GM23338 (cell line): Measurements from ENCODE around the gene KSR2. TPM values are rescaled to one million over a fixed set of nuclear protein-coding genes. Genes with fewer than 3 reads are reported as not detected.

Experiments
- ATAC-seq: fragments of 200-7000 bp; cut with Tn5 transposase; 3 replicates; pipeline ENCODE4 v1.9.1; 2020
- DNase-seq: peaks from one replicate; pipeline ENCODE4 v3.0.0-alpha.2; 2015; ENCODE audit warnings: low spot score
- H2AFZ ChIP-seq: fragments of 200-600 bp; sonication (generic); 2 replicates; pipeline ENCODE4 v1.8.0; 2016; ENCODE audit warnings: antibody characterized with exemption, mild to moderate bottlenecking, moderate library complexity
- H3F3A ChIP-seq: fragments of 200-600 bp; sonication (generic); replicated peaks from 2 replicates; pipeline ENCODE4 v1.8.0; 2017; ENCODE audit warnings: antibody characterized with exemption, mixed run types, low read depth
- H3K27ac ChIP-seq: fragments of 200-600 bp; sonication (generic); 2 replicates; pipeline ENCODE4 v1.6.1; 2016; ENCODE audit warnings: low read depth
- H3K27me3 ChIP-seq: fragments of 200-600 bp; sonication (generic); 2 replicates; pipeline ENCODE4 v1.8.0; 2016; ENCODE audit warnings: mild to moderate bottlenecking, mixed run types, moderate library complexity; ENCODE audit not compliant: insufficient read depth
- H3K36me3 ChIP-seq: fragments of 200-600 bp; sonication (generic); 2 replicates; pipeline ENCODE4 v1.8.0; 2016; ENCODE audit warnings: mild to moderate bottlenecking; ENCODE audit not compliant: insufficient read depth
- H3K4me1 ChIP-seq: fragments of 200-600 bp; sonication (generic); 2 replicates; pipeline ENCODE4 v1.8.0; 2016; ENCODE audit warnings: mild to moderate bottlenecking, moderate library complexity; ENCODE audit not compliant: insufficient read depth
- H3K4me2 ChIP-seq: fragments of 200-600 bp; sonication (generic); 2 replicates; pipeline ENCODE4 v1.7.1; 2017; ENCODE audit warnings: mixed run types
- H3K4me3 ChIP-seq: fragments of 200-600 bp; sonication (generic); 2 replicates; pipeline ENCODE4 v1.6.1; 2016; ENCODE audit warnings: mixed run types
- H3K79me2 ChIP-seq: fragments of 200-600 bp; sonication (generic); replicated peaks from 2 replicates; pipeline ENCODE4 v1.8.0; 2017; ENCODE audit warnings: mild to moderate bottlenecking; ENCODE audit not compliant: insufficient read depth
- H3K9me2 ChIP-seq: fragments of 200-600 bp; sonication (generic); 2 replicates; pipeline ENCODE4 v1.8.0; 2017; ENCODE audit not compliant: insufficient read depth
- H4K20me1 ChIP-seq: fragments of 200-600 bp; sonication (generic); replicated peaks from 2 replicates; pipeline ENCODE4 v1.8.0; 2017; ENCODE audit warnings: mild to moderate bottlenecking; ENCODE audit not compliant: insufficient read depth
- H3K27ac Mint-ChIP-seq: 2 replicates; pipeline ENCODE4 v1.8.0; 2020; ENCODE audit warnings: inconsistent platforms, mild to moderate bottlenecking, moderate library complexity, mixed read lengths
- H3K27me3 Mint-ChIP-seq: 3 replicates; pipeline ENCODE4 v1.8.0; 2022; ENCODE audit warnings: low read depth, mild to moderate bottlenecking, moderate library complexity, mixed read lengths, inconsistent platforms; ENCODE audit not compliant: insufficient read depth, poor library complexity
- H3K36me3 Mint-ChIP-seq: 3 replicates; pipeline ENCODE4 v1.8.0; 2021; ENCODE audit warnings: low read depth, mild to moderate bottlenecking, inconsistent platforms, moderate library complexity, mixed read lengths
- H3K4me1 Mint-ChIP-seq: 3 replicates; pipeline ENCODE4 v1.8.0; 2020; ENCODE audit warnings: mild to moderate bottlenecking, inconsistent platforms, mixed read lengths
- H3K4me3 Mint-ChIP-seq: 3 replicates; pipeline ENCODE4 v1.8.0; 2021; ENCODE audit warnings: moderate library complexity, mild to moderate bottlenecking, inconsistent platforms, mixed read lengths
- H3K9me3 Mint-ChIP-seq: 3 replicates; pipeline ENCODE4 v1.8.0; 2020; ENCODE audit warnings: moderate library complexity, mild to moderate bottlenecking, inconsistent platforms, mixed read lengths
- CREB1 ChIP-seq: fragments of 250-450 bp; sonication (Bioruptor Pico); IDR thresholded peaks from 2 replicates; pipeline ENCODE4 v1.5.0; 2020; ENCODE audit warnings: low read depth, mild to moderate bottlenecking, moderate library complexity
- EZH2 ChIP-seq: fragments of 200-600 bp; sonication (generic); IDR thresholded peaks from one replicate; pipeline ENCODE4 v1.8.0; 2017; ENCODE audit warnings: antibody characterized with exemption, mild to moderate bottlenecking, low read depth; ENCODE audit not compliant: unreplicated experiment
- EZH2phosphoT487 ChIP-seq: fragments of 200-600 bp; sonication (generic); IDR thresholded peaks from one replicate; pipeline ENCODE4 v1.8.1; 2018; ENCODE audit warnings: antibody characterized with exemption; ENCODE audit not compliant: unreplicated experiment
- JUNB ChIP-seq: IDR thresholded peaks from one replicate; pipeline ENCODE4 v1.6.1; 2016; ENCODE audit warnings: antibody characterized with exemption; ENCODE audit not compliant: unreplicated experiment
- NANOG ChIP-seq: IDR thresholded peaks from 2 replicates; pipeline ENCODE4 v1.6.1; 2016; ENCODE audit warnings: antibody characterized with exemption, borderline replicate concordance
- STAT1 ChIP-seq: IDR thresholded peaks from one replicate; pipeline ENCODE4 v1.6.1; 2016; ENCODE audit warnings: antibody characterized with exemption; ENCODE audit not compliant: unreplicated experiment
- ZNF114 ChIP-seq: fragments of 250-450 bp; sonication (Bioruptor Pico); IDR thresholded peaks from 2 replicates; pipeline ENCODE4 v1.5.0; 2020; ENCODE audit warnings: mild to moderate bottlenecking, moderate library complexity
- polyA plus RNA-seq: library from polyadenylated mRNA; unstranded; fragments of >200 nt; fragmentation: Nextera tagmentation; extraction: Ambion mirVana; gene quantifications from 2 replicates; pipeline ENCODE4 v1.2.1, GENCODE V29; 2016
- total RNA-seq: library from RNA; depleted of rRNA; stranded (reverse); fragments of >200 nt; shearing (Covaris generic); gene quantifications from 2 replicates; pipeline ENCODE4 v1.2.3, GENCODE V29; 2014
- TF ChIP-seq, protein P1 (sequence below): fragments of 250-450 bp; sonication (Bioruptor Pico); IDR thresholded peaks from 2 replicates; pipeline ENCODE4 v1.5.0; 2020; ENCODE audit warnings: mild to moderate bottlenecking, moderate library complexity
- TF ChIP-seq, protein P2 (sequence below): IDR thresholded peaks from one replicate; pipeline ENCODE4 v1.6.1; 2018; ENCODE audit warnings: antibody characterized with exemption; ENCODE audit not compliant: unreplicated experiment
- TF ChIP-seq, protein P3 (sequence below), 2 experiments: fragments of 200-600 bp in 1 of 2; sonication (generic) in 1 of 2; conservative IDR thresholded peaks; 2 replicates each; pipeline versions ENCODE4 v1.5.1 to v1.6.1; 2016 to 2017; ENCODE audit warnings: antibody characterized with exemption in 2 of 2, low read depth in 2 of 2, mild to moderate bottlenecking in 2 of 2, moderate library complexity in 1 of 2
- TF ChIP-seq, protein P4 (sequence below): IDR thresholded peaks from 2 replicates; pipeline ENCODE4 v1.6.1; 2016; ENCODE audit warnings: antibody characterized with exemption

KSR2 gene
- total and polyA plus RNA-seq, 2 experiments from 2014 or later: 1.1 to 2.7 TPM

DNA sequence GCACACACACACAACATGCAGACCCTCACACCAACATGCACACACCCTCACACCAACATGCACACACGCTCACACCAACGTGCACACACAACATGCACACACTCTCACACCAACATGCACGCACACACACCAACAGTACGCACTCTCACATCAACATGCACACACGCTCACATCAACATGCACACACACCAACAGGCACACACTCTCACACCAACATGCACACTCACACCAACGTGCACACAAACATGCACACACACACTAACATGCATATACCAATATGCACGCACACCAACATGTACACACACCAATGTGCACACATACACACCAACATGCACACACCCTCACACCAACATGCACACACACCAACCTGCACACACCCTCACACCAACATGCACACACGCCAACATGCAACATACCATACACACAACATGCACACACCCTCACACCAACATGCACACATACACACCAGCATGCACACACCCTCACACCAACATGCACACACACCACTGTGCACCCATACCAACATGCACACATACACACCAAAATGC, 175.8 kb downstream of the KSR2 start (continued):
- TF ChIP-seq, protein P1, sequence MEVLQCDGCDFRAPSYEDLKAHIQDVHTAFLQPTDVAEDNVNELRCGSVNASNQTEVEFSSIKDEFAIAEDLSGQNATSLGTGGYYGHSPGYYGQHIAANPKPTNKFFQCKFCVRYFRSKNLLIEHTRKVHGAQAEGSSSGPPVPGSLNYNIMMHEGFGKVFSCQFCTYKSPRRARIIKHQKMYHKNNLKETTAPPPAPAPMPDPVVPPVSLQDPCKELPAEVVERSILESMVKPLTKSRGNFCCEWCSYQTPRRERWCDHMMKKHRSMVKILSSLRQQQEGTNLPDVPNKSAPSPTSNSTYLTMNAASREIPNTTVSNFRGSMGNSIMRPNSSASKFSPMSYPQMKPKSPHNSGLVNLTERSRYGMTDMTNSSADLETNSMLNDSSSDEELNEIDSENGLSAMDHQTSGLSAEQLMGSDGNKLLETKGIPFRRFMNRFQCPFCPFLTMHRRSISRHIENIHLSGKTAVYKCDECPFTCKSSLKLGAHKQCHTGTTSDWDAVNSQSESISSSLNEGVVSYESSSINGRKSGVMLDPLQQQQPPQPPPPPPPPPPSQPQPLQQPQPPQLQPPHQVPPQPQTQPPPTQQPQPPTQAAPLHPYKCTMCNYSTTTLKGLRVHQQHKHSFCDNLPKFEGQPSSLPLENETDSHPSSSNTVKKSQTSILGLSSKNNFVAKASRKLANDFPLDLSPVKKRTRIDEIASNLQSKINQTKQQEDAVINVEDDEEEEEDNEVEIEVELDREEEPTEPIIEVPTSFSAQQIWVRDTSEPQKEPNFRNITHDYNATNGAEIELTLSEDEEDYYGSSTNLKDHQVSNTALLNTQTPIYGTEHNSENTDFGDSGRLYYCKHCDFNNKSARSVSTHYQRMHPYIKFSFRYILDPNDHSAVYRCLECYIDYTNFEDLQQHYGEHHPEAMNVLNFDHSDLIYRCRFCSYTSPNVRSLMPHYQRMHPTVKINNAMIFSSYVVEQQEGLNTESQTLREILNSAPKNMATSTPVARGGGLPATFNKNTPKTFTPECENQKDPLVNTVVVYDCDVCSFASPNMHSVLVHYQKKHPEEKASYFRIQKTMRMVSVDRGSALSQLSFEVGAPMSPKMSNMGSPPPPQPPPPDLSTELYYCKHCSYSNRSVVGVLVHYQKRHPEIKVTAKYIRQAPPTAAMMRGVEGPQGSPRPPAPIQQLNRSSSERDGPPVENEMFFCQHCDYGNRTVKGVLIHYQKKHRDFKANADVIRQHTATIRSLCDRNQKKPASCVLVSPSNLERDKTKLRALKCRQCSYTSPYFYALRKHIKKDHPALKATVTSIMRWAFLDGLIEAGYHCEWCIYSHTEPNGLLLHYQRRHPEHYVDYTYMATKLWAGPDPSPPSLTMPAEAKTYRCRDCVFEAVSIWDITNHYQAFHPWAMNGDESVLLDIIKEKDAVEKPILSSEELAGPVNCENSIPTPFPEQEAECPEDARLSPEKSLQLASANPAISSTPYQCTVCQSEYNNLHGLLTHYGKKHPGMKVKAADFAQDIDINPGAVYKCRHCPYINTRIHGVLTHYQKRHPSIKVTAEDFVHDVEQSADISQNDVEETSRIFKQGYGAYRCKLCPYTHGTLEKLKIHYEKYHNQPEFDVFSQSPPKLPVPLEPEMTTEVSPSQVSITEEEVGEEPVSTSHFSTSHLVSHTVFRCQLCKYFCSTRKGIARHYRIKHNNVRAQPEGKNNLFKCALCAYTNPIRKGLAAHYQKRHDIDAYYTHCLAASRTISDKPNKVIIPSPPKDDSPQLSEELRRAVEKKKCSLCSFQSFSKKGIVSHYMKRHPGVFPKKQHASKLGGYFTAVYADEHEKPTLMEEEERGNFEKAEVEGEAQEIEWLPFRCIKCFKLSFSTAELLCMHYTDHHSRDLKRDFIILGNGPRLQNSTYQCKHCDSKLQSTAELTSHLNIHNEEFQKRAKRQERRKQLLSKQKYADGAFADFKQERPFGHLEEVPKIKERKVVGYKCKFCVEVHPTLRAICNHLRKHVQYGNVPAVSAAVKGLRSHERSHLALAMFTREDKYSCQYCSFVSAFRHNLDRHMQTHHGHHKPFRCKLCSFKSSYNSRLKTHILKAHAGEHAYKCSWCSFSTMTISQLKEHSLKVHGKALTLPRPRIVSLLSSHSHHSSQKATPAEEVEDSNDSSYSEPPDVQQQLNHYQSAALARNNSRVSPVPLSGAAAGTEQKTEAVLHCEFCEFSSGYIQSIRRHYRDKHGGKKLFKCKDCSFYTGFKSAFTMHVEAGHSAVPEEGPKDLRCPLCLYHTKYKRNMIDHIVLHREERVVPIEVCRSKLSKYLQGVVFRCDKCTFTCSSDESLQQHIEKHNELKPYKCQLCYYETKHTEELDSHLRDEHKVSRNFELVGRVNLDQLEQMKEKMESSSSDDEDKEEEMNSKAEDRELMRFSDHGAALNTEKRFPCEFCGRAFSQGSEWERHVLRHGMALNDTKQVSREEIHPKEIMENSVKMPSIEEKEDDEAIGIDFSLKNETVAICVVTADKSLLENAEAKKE (CRISPR knock-in tag): no peak
- TF ChIP-seq CREB1 (CRISPR knock-in tag) (no peak), STAT1 (no peak), EZH2 (no peak)

DNA sequence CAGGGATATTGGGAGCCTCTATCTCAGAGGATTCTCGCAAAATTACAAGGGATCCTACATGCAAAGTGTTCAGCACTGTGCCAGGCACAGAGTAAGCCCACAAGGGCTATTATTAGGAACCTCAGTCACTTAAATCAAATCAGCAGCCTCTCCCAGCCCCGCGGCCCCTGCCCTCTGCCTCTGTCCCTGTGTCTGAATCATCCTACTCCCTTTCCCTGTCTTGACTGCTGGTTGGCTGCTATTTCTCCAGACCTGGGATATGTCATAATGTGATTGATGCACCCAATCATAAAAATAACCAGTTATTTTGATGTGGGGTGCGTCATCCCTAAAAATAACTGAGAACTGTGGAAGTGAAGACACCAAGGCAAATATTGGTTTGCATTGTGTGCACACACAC, 176.3 kb downstream of the KSR2 start:
- no peak overlapping the region for H3K4me3 ChIP-seq
- H3K27me3 Mint-ChIP-seq: no peaks in the 10 kb centered on the region
- H2AFZ ChIP-seq: no peak overlapping the region
- no peak overlapping the region for H3K27ac Mint-ChIP-seq
- no peak overlapping the region for H3K4me2 ChIP-seq
- no peaks in the 10 kb centered on the region; the same call in 2 of the 3 replicates for H3K36me3 Mint-ChIP-seq
- no peak overlapping the region for H3K27ac ChIP-seq
- H3K9me2 ChIP-seq: no peaks in the 10 kb centered on the region
- DNase-seq: no peak
- no peak for ATAC-seq
- no peak overlapping the region for H3K4me3 Mint-ChIP-seq
- H3K36me3 ChIP-seq: no peaks in the 10 kb centered on the region
- peaks cover 8% of the 10 kb centered on the region; the same call in 1 of the 2 replicates for H3F3A ChIP-seq
- H3K4me1 ChIP-seq: peaks cover 31% of the 10 kb centered on the region
- H3K27me3 ChIP-seq: no peaks in the 10 kb centered on the region
- no peaks in the 10 kb centered on the region for H3K79me2 ChIP-seq
- peaks cover 2% of the 10 kb centered on the region; the same call in 2 of the 3 replicates for H3K9me3 Mint-ChIP-seq
- H4K20me1 ChIP-seq: no peaks in the 10 kb centered on the region
- peaks cover 39% of the 10 kb centered on the region for H3K4me1 Mint-ChIP-seq
- TF ChIP-seq, protein P2, sequence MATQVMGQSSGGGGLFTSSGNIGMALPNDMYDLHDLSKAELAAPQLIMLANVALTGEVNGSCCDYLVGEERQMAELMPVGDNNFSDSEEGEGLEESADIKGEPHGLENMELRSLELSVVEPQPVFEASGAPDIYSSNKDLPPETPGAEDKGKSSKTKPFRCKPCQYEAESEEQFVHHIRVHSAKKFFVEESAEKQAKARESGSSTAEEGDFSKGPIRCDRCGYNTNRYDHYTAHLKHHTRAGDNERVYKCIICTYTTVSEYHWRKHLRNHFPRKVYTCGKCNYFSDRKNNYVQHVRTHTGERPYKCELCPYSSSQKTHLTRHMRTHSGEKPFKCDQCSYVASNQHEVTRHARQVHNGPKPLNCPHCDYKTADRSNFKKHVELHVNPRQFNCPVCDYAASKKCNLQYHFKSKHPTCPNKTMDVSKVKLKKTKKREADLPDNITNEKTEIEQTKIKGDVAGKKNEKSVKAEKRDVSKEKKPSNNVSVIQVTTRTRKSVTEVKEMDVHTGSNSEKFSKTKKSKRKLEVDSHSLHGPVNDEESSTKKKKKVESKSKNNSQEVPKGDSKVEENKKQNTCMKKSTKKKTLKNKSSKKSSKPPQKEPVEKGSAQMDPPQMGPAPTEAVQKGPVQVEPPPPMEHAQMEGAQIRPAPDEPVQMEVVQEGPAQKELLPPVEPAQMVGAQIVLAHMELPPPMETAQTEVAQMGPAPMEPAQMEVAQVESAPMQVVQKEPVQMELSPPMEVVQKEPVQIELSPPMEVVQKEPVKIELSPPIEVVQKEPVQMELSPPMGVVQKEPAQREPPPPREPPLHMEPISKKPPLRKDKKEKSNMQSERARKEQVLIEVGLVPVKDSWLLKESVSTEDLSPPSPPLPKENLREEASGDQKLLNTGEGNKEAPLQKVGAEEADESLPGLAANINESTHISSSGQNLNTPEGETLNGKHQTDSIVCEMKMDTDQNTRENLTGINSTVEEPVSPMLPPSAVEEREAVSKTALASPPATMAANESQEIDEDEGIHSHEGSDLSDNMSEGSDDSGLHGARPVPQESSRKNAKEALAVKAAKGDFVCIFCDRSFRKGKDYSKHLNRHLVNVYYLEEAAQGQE: no peak
- TF ChIP-seq JUNB (no peak), CREB1 (CRISPR knock-in tag) (no peak), ZNF114 (no peak), NANOG (no peak), EZH2phosphoT487 (no peak), EZH2 (no peak)
- TF ChIP-seq, protein P3, sequence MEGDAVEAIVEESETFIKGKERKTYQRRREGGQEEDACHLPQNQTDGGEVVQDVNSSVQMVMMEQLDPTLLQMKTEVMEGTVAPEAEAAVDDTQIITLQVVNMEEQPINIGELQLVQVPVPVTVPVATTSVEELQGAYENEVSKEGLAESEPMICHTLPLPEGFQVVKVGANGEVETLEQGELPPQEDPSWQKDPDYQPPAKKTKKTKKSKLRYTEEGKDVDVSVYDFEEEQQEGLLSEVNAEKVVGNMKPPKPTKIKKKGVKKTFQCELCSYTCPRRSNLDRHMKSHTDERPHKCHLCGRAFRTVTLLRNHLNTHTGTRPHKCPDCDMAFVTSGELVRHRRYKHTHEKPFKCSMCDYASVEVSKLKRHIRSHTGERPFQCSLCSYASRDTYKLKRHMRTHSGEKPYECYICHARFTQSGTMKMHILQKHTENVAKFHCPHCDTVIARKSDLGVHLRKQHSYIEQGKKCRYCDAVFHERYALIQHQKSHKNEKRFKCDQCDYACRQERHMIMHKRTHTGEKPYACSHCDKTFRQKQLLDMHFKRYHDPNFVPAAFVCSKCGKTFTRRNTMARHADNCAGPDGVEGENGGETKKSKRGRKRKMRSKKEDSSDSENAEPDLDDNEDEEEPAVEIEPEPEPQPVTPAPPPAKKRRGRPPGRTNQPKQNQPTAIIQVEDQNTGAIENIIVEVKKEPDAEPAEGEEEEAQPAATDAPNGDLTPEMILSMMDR (conservative IDR thresholded peaks at IDR 0.05; ENCODE audit: low read depth in 2 of 2): no peak
- TF ChIP-seq, protein P4, sequence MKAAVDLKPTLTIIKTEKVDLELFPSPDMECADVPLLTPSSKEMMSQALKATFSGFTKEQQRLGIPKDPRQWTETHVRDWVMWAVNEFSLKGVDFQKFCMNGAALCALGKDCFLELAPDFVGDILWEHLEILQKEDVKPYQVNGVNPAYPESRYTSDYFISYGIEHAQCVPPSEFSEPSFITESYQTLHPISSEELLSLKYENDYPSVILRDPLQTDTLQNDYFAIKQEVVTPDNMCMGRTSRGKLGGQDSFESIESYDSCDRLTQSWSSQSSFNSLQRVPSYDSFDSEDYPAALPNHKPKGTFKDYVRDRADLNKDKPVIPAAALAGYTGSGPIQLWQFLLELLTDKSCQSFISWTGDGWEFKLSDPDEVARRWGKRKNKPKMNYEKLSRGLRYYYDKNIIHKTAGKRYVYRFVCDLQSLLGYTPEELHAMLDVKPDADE: no peak
